ENCODE measurements around the gene ZSCAN10. TPM values are rescaled to one million over a fixed set of nuclear protein-coding genes. Genes with fewer than 3 reads are reported as not detected.
A peak's percentile ranks its signal among the peaks of the same experiment; 100 is the strongest.
"Not testable (repeated sequence)": the region's sequence is repeated elsewhere in the genome, so short reads cannot be mapped to it uniquely, and the experiment has no call there.

ZSCAN10 gene
- polyA plus RNA-seq, 3 donors from 2014 or later: 0.13 TPM; not detected in 2

DNA sequence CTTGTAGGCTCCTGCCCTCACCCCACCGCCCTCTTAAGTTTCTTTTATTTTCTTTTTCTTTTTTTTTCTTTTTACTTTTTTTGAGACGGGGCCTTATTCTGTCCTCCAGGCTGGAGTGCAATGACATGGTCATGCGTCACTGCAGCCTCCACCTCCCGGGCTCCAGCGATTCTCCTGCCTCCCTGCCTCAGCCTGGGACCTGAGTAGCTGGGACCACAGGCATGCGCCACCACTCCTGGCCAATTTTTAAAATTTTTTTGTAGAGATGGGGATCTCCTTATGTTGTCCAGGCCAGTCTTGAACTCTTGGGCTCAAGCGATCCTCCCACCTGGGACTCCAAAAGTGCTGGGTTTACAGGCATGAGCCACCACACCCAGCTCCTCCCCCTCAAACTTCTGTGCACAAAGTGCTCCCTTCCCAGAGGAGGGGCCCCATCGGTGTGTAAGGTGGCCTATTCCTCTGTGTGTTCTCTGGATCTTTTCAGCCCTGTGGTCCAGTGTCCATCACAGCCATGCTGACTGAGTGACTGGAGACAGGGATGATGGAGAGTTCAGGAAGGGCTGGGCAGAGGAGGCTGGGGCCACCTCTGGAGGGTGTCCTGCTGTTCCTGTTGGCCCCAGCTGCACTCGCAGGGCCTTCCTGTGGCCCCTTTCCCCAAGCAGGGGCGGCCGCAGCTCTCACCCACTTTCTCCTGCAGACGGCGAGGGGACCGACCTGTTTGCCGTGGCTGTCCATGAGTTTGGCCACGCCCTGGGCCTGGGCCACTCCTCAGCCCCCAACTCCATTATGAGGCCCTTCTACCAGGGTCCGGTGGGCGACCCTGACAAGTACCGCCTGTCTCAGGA is 42.5 kb downstream of the ZSCAN10 start:
- Mint-ChIP-seq H3K4me1 (peaks cover 57 to 63% of the 10 kb centered on the region in 2 donors), H3K27me3 (ENCODE audit: low read depth in 3 of 3) (peaks cover 2 to 8% (median 3%) of the 10 kb centered on the region in 3 donors)

DNA sequence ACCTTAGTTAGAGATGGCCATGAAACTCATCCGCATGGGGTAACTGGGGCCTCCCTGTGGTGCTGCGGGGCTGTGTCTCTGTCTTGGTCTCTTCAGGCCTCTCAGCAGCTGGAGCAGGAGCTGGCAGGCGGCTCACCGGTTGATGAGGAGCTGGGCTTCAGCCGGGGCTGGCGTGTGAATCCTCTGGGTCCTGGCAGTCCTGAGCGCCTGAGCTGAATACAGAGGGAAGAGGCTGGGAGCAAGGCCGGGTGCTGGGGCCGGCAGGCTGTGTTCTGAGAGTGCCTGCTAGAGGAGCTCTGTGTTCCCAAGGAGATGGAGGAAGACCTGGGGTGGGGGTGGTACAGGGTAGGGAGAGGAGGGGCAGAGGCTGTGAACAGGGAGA is 43.4 kb downstream of the ZSCAN10 start:
- peaks cover 64 to 70% of the 10 kb centered on the region in 2 donors for H3K4me1 Mint-ChIP-seq

More for the DNA sequence above, 42.5 kb downstream of the ZSCAN10 start:
- Mint-ChIP-seq H3K9me3 (no peaks in the 10 kb centered on the region), H3K4me3 (peak overlapping the region; percentile 10 to 75 (median 70)), H3K27ac (peak overlapping the region in 5 of 6 donors; percentile 24 to 77 (median 61)), H3K36me3 (peaks cover 6 to 22% (median 7%) of the 10 kb centered on the region in 3 donors)
- DNase-seq: no peak

DNA sequence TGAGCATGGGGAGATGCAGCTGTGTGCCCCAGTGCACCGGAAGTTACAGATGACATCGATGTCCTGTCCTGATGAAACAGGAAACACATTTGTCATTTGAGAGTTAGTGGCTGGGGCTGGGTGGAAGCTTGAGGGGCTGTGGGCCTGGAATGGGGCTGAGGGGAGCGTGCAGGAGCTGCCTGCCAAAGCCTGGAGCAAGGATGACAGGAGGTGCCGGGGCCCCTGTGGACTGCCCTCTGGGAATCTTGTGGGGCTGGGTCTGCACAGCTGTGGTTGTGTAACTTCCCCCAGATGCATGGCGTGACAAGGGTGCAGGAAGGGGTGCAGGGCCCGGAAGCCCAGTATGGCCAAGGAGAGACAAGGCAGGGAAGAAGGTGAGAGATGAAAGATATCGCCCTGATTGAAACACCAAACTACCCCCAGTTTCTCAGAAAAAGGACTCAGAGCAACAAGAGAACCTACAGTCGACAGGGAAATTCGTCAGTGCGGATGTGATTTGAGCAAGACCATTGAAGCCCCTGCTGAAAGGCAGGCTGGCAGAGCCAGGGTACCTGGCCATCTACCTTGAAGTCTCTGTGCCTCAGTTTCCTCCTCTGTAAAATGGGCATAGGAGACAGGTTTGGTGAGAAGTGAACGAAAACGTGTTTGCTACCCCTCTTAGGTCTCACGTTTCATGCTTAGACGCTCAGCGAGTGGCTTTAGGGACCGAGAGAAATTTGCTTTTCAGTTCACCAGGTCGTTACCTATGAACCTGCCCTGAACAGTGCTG is 43.9 kb downstream of the ZSCAN10 start:
- Mint-ChIP-seq H3K4me3 (peak overlapping the region; percentile 50 to 87 (median 64)), H3K9me3 (no peaks in the 10 kb centered on the region), H3K4me1 (peaks cover 63 to 70% of the 10 kb centered on the region in 2 donors), H3K36me3 (peaks cover 6 to 22% (median 7%) of the 10 kb centered on the region in 3 donors), H3K27ac (peak overlapping the region; percentile 53 to 90 (median 83)), H3K27me3 (ENCODE audit: low read depth in 3 of 3) (peaks cover 2 to 10% (median 3%) of the 10 kb centered on the region in 3 donors)
- DNase-seq: no peak

More for the DNA sequence above, 43.4 kb downstream of the ZSCAN10 start:
- DNase-seq; H3K9me3 Mint-ChIP-seq; H3K27me3 Mint-ChIP-seq (ENCODE audit: low read depth in 3 of 3): not testable (repeated sequence)
- Mint-ChIP-seq H3K36me3 (peaks cover 6 to 22% (median 7%) of the 10 kb centered on the region in 3 donors), H3K27ac (peak overlapping the region in 5 of 6 donors; percentile 53 to 90 (median 83)), H3K4me3 (peak overlapping the region in 4 of 5 donors; percentile 64 to 87 (median 70))

DNA sequence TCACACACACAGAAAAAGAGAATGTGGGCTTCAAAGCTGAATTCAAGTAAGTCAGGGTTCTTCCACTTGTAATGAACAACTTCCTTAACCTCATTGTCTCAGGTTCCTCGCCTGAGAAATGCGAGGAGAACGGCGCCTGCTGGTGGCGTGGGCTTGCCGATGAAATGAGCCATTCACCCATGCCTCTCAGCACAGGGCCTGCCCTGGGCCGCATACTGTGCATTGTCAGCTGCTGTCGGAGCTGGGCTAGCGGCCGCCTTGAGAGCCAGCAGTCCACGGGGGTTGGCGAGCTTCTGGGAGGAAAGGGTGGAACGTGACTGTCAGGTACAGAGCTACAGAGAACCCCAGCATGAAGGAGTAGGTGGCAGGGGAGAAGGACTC is 45.8 kb downstream of the ZSCAN10 start:
- peak overlapping the region in 1 of 6 donors; percentile 66 for H3K27ac Mint-ChIP-seq
- peaks cover 59 to 66% of the 10 kb centered on the region in 2 donors for H3K4me1 Mint-ChIP-seq
- not testable (repeated sequence) for H3K27me3 Mint-ChIP-seq (ENCODE audit: low read depth in 3 of 3); H3K9me3 Mint-ChIP-seq; DNase-seq; H3K4me3 Mint-ChIP-seq
- H3K36me3 Mint-ChIP-seq: peaks cover 6 to 22% (median 7%) of the 10 kb centered on the region in 3 donors

DNA sequence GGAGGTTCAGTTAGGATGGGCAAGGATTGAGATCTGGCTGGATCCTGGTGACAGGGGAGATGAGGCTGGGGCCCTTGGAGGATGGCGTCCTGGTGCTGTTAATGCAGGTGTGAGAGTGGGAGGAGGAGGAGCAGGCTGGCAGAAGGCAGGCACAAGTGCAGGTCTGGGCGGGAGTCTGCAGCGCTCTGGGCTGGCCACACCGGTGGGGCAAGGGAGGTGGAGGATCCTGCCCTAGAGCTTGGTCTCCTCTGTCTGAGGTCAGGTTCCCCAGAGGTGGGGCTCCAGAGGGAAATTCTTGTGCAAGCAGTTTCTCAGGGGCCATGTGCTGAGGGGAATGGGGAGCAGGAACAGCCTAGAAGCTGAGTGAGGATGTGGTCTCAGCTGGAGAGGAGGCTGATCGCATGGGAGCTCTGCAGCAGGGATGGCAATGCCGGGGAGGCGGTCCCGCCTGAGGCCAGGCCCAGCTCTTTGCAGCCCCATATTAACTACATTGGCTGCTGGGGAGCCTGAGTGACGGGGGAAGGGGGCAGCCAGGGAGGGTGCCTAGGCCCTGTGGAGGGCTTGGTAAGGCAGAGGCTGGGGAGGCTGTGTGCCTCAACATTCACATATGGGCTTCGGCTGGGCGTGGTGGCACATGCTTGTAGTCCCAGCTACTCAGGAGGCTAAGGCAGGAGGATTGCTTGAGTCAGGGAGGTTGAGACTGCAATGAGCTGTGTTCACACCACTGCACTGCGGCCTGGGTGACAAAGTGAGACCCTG is 46.3 kb downstream of the ZSCAN10 start:
- Mint-ChIP-seq H3K36me3 (peaks cover 6 to 22% (median 7%) of the 10 kb centered on the region in 3 donors), H3K4me1 (peaks cover 62 to 66% of the 10 kb centered on the region in 2 donors), H3K27ac (peak overlapping the region in 4 of 6 donors; percentile 33 to 77 (median 54)), H3K27me3 (ENCODE audit: low read depth in 3 of 3) (peaks cover 5 to 13% (median 8%) of the 10 kb centered on the region in 3 donors)
- H3K9me3 Mint-ChIP-seq, DNase-seq, H3K4me3 Mint-ChIP-seq: not testable (repeated sequence)

DNA sequence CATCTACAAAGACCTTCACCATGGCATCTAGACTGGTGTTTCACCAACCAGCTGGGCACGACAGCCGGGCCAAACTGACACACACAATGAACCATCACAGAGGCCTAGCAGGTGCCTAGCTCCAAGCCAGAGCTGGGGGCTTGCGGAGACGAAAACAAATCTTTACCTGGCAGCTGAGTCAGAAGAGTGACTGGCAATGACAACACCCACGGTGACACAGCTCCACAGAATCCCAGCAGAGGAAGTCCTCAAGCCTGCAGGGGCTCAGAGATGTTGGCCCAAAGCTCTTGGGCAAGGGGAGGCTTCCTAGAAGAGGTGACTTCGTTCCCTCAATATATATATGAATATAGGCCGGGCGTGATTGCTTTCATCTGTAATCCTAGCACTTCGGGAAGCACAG is 47.6 kb downstream of the ZSCAN10 start:
- Mint-ChIP-seq H3K4me1 (peaks cover 54 to 57% of the 10 kb centered on the region in 2 donors), H3K36me3 (peaks cover 6 to 19% (median 7%) of the 10 kb centered on the region in 3 donors), H3K27ac (peak overlapping the region in 2 of 6 donors; percentile 5 to 66), H3K4me3 (no peak overlapping the region), H3K9me3 (no peaks in the 10 kb centered on the region), H3K27me3 (ENCODE audit: low read depth in 3 of 3) (peaks cover 6 to 12% (median 8%) of the 10 kb centered on the region in 3 donors)
- no peak for DNase-seq

DNA sequence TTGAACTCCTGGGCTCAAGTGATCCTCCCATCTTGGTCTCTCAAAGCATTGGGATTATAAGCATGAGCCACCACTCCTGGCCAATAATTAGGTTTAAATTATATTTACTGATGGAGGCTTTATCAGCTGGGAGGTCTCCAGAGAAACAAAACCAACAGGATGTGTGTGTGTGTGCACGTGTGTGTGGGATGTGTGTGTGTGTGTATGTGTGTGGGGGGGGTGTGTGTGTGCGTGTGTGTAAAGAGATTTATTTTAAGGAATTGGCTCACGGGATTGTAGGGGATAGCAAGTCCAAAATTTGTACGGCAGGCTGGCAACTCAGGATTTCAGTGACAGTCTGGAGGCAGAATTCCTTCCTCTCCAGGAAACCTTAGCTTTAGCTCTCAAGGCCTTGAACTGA is 48.1 kb downstream of the ZSCAN10 start:
- Mint-ChIP-seq H3K27me3 (ENCODE audit: low read depth in 3 of 3) (peaks cover 6 to 12% (median 8%) of the 10 kb centered on the region in 3 donors), H3K27ac (peak overlapping the region in 3 of 6 donors; percentile 6 to 66 (median 27)), H3K4me3 (no peak overlapping the region), H3K36me3 (peaks cover 6 to 19% (median 7%) of the 10 kb centered on the region in 3 donors), H3K4me1 (peaks cover 54% of the 10 kb centered on the region in 2 donors), H3K9me3 (no peaks in the 10 kb centered on the region)
- DNase-seq: no peak

DNA sequence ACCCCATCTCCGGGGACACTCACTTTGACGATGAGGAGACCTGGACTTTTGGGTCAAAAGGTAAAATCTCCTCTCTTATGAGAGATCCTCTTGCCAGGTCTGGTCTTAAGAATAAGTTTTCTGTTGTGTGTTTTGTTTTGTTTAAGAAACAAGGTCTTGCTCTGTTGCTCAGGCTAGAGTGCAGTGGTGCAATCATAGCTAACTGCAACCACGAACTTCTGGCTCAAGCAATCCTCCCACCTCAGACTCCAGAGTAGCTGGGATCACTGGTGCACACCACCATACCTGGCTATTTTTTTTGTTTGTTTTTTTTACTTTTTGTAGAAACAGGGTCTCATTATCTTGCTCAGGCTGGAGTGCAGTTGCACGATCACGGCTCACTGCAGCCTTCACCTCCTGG is 48.6 kb downstream of the ZSCAN10 start:
- peaks cover 6 to 17% (median 7%) of the 10 kb centered on the region in 3 donors for H3K36me3 Mint-ChIP-seq
- peaks cover 7 to 12% (median 9%) of the 10 kb centered on the region in 3 donors for H3K27me3 Mint-ChIP-seq (ENCODE audit: low read depth in 3 of 3)
- no peak overlapping the region for H3K27ac Mint-ChIP-seq

DNA sequence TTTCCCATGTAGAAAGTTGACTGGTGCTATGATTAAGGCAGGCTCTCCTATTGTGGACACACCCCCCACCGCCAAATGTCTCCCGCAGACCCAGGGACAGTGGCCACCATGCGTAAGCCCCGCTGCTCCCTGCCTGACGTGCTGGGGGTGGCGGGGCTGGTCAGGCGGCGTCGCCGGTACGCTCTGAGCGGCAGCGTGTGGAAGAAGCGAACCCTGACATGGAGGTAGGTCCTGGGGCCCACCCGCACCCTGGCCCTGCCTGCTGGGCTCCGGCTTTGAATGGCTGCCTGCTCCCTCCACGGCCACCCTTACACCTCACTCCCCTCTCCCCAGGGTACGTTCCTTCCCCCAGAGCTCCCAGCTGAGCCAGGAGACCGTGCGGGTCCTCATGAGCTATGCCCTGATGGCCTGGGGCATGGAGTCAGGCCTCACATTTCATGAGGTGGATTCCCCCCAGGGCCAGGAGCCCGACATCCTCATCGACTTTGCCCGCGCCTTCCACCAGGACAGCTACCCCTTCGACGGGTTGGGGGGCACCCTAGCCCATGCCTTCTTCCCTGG is 49.1 kb downstream of the ZSCAN10 start:
- peaks cover 11 to 16% (median 14%) of the 10 kb centered on the region in 3 donors for H3K27me3 Mint-ChIP-seq (ENCODE audit: low read depth in 3 of 3)
- no peak overlapping the region for H3K27ac Mint-ChIP-seq
- H3K4me3 Mint-ChIP-seq: no peak overlapping the region
- peaks cover 49% of the 10 kb centered on the region in 2 donors for H3K4me1 Mint-ChIP-seq
- DNase-seq: no peak
- no peaks in the 10 kb centered on the region for H3K9me3 Mint-ChIP-seq
- peaks cover 4 to 12% (median 6%) of the 10 kb centered on the region in 3 donors for H3K36me3 Mint-ChIP-seq

More for the DNA sequence above, 48.6 kb downstream of the ZSCAN10 start:
- DNase-seq: no peak
- Mint-ChIP-seq H3K4me3 (no peak overlapping the region), H3K9me3 (no peaks in the 10 kb centered on the region), H3K4me1 (peaks cover 49% of the 10 kb centered on the region in 2 donors)

DNA sequence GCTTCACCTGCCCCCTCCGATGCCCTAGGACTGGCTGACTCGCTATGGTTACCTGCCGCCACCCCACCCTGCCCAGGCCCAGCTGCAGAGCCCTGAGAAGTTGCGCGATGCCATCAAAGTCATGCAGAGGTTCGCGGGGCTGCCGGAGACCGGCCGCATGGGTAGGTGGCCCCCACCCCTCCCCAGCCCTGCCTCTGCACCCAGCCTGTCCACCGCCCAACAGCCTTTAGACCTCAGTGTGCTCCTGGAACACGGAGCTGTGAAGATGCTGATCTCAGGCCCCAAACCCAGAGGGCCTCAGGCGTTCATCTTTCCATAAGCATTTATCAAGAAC is 51.7 kb downstream of the ZSCAN10 start:
- H3K27ac Mint-ChIP-seq: no peak overlapping the region
- H3K9me3 Mint-ChIP-seq: no peaks in the 10 kb centered on the region

DNA sequence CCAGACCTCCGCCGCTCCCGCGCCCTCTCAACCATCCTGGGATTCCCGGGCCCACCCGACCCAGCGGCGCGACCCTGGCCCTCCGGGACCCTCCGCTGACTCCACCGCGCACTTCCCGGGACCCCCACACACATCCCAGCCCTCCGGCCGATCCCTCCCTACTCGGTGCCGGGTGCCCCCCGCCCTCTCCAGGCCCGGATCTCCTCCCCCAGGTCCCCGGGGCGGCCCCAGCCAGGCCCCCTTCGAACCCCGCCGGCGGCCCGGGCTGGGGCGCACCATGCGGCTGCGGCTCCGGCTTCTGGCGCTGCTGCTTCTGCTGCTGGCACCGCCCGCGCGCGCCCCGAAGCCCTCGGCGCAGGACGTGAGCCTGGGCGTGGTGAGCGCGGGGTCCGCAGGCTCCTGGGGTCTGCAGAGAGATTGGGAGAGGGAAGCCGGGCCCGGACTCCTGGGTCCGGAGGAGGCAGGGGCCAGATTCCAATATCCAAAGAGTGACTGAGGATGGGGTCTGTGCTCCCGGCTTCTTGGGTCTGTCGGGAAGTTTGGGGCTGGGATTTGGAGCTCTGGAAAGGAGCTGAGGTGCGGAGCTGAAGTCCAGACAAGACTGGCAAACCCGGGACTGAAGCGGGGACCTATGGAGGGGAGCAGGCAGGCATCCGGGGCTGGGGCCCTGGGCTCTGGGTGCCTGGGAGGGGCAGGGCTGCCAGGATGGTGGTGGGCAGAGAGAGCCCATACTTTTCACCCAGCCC is 52.3 kb downstream of the ZSCAN10 start:
- Mint-ChIP-seq H3K36me3 (no peaks in the 10 kb centered on the region), H3K27me3 (ENCODE audit: low read depth in 3 of 3) (peaks cover 22 to 29% (median 29%) of the 10 kb centered on the region in 3 donors), H3K4me1 (peaks cover 32 to 35% of the 10 kb centered on the region in 2 donors), H3K9me3 (no peaks in the 10 kb centered on the region), H3K4me3 (peak overlapping the region in 4 of 5 donors; percentile 18 to 54 (median 41)), H3K27ac (no peak overlapping the region)
- DNase-seq: no peak

More for the DNA sequence above, 51.7 kb downstream of the ZSCAN10 start:
- H3K4me1 Mint-ChIP-seq: peaks cover 37 to 39% of the 10 kb centered on the region in 2 donors
- H3K36me3 Mint-ChIP-seq: peaks cover 0 to 4% (median 0%) of the 10 kb centered on the region in 3 donors
- H3K4me3 Mint-ChIP-seq: peak overlapping the region in 3 of 5 donors; percentile 20 to 63 (median 55)
- no peak for DNase-seq
- peaks cover 22 to 29% (median 27%) of the 10 kb centered on the region in 3 donors for H3K27me3 Mint-ChIP-seq (ENCODE audit: low read depth in 3 of 3)
